HK-2 (cell line): ENCODE data around the gene SPRR5.

Source experiments
- DNase-seq: peaks from one replicate; pipeline ENCODE4 v3.0.0-alpha.2; 2018; ENCODE audit not compliant: unreplicated experiment

The SPRR5 gene, protein sequence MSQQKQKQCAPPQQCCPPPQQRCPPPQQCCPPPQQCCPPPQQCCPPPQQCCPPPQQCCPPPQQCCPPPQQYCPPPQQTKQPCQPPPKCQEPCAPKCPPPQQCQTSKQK

DNA sequence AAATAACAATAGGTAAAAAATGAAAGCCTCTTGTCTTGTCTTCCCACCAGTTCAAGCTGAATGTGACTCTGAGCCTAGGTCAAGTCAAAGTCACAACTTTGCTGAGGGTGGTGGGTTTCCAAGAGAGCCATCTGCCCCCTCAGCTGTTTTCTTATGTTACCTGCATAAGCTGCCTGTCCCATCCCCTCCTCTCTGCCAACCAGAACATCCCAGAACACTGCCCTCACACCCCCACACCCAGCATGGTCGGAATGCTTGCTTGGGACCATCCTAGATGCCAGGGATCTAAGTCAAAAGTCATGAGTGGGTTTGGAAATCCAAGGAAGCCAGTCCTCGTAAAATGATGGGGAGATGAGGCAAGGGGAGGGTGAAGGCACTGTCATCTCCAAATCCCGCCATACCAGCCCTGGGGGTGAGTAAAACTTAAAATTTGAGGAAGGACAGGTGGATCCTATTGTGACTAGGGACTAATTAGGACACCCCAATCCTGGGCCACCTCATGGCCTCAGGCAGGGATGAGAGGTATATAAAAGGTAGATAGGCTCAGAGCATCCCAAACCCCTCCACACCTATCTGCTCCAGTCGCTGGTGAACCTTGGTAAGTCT lies at the start of gene SPRR5:
Gene SPRR5 (plus strand): TSS at position 556 of the 606 bp plus-strand sequence. CDS start 1,349 bp downstream, outside the sequence.
- DNase-seq, result no peak

DNA sequence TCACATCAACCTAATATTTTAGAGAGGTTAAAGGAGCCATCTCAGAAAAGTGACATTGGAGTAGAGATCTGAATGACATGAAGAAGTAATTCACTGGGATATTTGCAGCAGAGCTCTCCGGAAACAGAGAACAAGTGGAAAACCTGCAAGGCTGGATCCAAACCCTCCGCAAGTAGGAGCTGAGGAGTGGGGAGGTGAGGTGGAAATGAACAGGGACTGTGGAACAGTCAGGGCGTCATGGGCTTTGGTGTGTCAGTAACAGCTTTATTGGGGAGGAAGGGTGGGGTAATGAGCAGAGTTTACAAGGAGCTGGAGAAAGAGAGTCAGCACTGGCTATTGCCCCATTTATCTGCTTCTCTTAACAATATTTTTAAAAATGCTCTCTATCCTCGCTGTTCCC lies 48.0 kb upstream of the SPRR5 start:
- no peak for DNase-seq

DNA sequence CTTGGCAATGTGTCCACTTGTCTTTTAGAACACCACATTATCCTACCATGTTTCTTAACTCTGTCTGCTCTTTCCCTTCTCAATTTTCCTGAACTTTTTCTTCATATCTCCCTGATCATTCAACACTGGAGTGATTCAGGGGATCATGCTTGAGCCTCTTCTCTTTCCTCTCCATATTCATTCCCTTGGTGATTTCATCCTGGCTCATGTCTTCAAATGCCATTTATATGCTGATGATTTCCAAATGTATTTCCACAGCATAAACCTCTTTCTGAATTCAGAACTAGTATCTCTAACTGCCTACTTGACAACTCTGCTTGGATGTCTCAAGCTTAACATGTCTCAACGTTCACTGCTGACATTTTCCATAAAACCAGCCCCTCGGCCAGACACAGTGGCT lies 47.1 kb upstream of the SPRR5 start:
- no peak for DNase-seq

DNA sequence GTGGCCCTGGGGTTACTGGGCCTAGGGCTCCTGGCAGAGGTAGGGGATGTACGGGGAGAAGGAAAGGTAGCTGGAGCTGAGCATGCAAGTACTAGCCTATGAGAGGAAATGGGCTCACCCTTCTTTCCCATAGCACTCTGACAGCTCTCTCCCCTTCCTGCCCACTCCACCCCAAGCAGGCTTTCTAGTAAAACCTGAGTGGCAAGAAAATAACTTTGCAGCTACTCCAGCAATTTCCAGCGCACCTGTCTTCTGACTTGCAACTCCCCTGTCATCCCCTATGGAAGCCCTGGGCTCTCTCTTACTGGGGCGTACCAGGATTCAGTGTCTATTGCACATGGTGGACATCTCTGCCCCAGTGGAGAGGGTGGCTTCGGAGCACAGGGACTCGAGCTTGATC lies 45.4 kb upstream of the SPRR5 start:
- no peak for DNase-seq

DNA sequence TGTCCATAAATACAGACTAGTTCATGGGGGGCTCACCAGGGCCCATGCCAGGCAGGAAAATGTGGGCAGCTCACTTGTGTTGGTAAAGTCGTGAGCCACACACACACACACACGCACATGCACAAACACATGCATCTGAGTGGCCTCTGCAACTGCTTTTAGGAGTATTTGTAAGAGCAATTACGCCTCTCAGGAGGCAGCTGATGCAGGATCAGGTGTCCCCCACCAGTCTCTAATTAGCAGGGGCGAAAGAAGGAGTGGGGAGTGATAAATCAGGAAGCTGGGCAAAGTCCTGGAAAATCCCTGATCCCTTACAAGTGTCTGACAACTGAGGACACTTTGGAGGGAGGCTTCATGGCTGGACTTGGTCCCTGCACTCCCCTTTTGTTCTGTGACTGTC lies 44.4 kb upstream of the SPRR5 start:
- no peak for DNase-seq

DNA sequence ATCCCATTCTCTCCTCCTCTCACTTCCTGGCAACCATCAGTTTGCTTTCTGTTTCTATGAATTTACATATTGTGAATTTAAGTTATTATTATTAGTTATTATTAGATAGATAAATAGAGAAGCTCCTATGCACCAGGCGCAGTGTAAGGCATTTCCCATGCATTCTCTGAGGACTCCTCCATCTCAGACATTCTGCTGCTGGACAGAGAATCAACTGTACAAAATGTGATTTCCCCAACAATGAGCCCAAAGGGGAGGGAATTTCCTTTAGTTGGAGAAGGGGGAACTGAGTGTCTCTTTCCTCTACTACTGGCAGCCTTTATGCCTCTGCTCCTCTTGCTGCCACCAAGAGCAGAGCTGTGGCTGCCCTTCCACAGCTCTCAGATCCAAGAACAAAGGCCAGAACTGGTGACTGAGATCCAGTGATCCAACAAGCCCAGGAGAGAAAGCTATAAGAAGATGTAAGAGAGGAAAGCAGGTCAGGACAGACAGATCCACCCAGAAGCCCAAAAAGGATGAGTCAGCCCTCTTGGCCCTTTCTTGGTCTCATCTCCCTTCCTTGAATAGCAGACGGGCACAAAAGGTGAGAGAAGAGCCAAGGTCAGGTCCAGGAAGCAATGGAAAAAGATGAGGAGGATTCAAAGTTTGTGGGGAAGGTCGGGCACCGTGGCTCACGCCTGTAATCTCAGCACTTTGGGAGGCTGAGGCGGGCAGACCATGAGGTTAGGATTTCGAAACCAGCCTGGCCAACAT lies 42.1 kb upstream of the SPRR5 start:
- DNase-seq, result no peak

DNA sequence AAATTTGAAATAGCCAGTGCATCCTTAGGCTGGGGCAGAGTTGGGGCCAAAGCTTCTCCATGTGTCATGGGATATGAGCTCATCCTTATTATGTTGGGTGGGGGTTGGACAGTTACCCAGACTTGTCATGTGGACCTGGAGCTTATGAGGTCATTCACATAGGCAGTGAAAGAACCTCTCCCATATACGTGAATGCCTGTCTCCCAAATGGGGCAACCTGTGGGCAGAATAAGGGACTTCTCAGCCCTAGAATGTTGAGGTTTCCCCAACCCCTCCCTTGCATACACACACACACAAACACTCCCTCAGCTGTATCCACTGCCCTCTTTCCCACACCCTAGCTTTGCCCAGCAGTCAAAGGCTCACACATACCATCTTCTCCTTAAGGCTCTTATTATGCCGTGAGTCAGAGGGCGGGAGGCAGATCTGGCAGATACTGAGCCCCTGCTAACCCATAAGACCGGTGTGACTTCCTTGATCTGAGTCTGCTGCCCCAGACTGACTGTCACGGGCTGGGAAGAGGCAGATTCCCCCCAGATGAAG lies 40.9 kb upstream of the SPRR5 start:
- DNase-seq, result no peak

DNA sequence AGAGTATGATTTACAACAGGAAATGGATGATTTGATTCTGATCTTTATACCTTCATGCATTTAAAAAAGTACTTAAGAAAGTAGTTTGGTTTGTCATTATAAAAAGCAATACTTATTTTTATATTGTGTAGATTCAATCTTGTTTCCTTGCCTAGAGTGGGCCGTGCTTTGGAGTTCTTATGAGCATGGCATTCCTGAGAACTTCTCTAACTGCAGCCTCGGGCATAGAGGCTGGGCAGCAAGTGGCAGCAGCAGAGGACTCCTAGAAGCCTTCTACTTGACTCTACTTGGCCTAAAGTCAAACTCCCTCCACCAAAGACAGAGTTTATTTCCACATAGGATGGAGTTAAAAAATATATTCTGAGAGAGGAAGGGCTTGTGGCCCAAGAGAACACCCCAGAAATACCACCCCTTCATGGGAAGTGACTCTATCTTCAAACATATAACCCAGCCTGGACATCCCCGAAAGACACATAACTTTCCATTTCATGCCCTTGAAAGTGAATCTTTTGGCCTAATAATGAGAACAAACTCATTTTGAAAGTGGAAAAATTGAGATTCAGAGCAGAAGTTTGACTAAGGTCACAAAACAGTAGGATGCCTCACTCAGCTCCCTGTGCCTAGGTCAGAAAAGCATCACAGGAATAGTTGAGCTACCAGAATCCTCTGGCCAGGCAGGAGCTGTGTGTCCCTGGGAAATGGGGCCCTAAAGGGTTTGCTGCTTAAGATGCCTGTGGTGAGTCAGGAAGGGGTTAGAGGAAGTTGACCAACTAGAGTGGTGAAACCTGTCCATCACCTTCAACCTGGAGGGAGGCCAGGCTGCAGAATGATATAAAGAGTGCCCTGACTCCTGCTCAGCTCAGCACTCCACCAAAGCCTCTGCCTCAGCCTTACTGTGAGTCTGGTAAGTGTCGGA lies 39.1 kb upstream of the SPRR5 start, which contains the start of gene IVL:
Gene IVL (plus strand): TSS at position 861 of the 916 bp plus-strand sequence. CDS start 1,252 bp downstream, outside the sequence.
- no peak for DNase-seq

DNA sequence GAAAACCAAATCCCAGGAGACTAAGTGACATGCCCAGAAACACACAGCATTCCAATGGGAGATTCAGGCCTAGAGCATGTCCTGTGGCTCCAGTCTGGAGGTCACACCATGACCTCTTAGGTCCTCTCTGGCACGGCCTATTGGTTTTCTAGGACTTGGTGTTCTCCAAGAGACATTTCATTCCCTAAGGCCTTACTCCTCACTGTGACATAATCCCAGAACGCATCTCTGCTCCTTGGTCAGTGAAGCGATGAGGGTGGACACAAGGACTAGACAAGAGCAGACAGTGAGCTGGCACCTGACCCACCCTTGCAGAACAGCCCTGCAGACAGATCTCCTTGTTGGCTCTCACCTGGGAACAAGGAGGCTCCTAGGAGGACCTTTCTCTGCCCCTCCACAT lies 37.8 kb upstream of the SPRR5 start:
- no peak for DNase-seq

DNA sequence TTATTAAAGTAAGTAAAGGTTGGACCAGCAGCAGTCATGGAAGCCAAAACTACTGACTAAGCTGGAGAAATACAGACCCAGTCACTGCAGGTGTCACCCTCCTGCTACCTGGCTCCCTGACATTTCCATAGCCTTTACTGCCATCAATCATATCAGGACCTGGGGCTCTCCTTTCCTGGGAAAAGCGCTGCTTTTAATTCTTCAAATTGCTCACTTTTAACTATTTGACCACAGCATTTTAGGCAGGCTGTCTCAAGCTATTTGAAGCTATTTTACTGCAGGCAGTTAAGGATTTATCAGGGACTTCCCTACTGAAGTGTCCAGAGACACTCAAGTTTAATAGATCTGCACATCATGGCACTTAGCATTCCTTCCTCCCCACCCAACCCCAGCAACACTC lies 34.5 kb upstream of the SPRR5 start:
- DNase-seq, result no peak

DNA sequence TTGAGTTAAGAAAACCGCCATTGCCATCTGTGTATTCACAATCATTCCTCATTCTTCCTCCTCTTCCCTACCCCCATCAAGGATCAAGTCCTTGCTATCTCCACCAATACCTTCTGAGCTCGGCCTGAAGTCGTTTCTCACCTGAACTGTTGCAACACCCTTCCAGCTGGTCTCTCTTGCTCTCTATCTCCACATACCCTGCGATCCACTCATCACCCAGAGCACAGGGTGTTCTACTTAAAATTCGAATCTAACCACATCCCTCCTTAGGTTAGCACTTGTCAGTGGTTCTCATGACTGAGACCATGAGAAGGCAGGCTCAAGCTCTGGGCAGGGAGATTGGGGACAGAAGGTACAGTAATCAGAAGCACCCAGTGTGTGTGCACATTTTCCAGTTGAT lies 34.1 kb upstream of the SPRR5 start:
- no peak for DNase-seq

DNA sequence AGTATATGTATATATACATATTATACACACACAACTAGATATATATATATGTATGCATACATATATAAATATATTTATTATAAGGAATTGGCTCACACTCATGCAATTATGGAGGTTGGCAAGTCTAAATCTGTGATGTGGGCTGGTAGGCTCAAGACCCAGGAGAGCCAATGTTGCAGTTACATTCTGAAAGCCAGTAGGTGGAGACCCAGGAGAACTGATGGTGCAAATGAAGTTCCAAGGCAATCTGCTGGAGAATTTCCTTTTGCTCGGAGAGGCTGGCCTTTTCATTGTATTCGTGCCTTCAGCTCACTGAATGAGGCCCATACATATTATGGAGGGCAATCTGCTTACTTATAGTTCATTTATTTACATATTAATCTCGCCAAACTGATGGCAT lies 29.2 kb upstream of the SPRR5 start:
- DNase-seq, result no peak

DNA sequence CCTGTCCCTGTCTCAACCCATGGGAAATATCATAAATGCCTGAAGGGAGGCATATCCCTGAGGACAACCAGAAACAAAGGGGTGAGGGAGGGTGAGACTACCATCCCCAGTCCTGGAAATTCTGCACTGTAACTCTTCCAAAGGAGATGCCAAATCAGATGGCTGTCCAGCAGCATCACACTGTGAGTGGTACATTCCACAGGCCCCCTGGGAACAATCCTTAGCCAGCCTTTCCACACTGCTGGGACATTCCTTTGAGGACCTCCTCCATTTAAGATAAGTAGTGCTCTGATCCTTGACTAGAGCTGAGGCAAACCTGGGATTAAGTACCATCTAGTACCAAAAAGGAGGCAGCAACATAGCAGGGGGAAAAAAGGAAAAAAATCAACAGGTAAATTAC lies 27.9 kb upstream of the SPRR5 start:
- DNase-seq, result no peak

DNA sequence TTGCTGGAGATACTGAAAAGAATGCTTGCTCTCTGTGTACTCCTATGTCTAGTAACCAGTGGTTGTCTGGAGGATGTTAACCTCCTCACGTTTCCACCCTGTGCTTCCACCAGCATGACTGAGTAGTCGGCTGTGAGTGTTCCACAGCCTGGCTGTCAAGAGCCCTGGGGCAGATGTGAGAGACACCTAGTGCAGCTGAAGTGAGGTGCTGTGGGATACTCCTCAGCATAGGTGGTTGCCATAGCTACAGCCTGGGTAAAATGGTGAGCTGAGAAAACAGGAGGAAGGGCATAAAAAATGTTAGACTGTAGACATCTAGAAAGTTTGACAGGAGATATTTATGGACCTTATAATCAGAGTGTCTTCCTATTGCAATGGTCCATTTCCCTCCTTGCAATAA lies 22.8 kb upstream of the SPRR5 start:
- DNase-seq, result no peak

DNA sequence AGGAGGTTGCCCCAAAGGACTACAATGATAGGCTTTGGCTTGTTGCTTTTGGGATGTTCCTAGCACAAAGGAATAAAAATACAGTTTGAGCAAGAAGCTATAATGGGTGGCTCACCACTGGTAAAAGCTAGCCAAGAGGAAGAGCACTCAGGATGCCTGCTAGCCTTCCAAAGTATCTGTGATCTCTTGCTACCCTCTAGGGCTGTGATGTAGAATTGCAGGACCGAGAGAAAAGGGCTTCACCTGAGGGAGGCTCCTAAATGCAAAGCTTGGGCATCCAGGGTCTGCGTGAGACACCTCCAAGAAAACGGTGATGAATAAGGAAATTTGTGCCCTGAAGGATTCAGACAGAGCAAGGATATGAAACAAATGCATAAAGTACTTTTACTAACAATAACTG lies 20.9 kb upstream of the SPRR5 start:
- DNase-seq, result no peak

DNA sequence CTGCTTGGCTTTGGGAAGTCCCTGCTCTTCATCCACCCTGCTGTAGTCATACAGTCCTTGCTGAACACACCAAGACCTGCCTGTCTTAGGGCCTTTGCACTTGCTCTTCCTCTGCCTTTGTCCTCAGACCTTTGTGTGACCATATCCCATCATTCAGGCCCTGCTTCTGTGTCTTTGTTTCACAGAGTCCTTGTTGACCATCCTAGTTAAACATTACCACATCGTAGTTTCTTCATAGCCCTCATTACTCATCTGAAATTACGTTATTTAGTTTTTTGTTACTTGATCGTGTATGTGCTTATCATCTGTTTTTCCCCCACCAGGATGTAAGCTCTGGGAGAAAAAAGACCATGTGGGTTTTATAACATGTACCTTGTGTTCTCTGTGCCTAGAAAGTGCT lies 18.3 kb upstream of the SPRR5 start:
- DNase-seq, result no peak

DNA sequence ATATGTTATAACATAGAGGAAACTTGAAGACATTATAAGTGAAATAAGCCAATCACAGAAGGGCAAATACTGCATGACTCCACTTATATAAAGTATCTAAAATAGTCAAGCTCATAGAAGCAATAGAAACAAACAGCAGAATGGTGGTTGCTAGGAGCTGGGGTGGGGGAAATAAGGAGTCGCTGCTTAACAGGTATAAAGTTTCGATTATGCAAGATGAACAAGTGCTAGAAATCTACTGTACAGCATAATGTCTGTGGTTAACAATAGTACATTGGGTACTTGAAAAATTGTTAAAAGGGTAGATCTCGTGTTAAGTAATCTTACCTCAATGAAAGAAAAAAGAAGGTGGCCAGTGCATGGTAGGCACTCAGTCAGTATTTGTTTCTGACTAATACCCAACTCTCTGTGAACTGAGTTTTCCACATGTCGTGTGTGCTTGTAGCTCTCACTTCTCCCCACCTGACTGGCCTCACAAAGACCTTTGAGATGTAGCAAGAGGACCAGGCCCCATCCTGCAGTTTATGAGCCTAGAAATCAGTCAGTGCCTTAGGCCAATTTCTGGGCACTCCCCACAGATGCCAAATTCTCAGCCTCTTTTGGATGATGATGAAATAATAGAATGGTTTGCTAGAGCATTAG lies 14.7 kb upstream of the SPRR5 start:
- DNase-seq, result no peak

DNA sequence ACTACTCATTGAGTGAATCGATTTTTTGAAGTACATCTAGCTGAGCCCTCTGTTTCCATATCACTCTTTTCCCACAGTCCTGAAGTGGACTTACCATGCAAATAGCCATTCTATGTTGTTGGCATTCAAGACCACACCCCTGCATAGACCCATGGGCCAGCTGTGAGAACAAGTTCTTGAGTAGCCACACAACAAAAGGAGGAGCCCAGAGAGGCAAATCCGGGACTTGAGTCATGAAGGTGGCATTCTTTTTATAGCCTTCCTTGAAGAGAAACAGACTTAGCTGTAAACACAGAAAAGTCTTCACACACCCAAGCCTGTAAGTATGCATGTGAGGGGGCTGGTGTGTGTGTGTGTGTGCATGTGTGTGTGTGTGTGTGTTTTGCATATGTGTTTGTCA lies 13.8 kb upstream of the SPRR5 start:
- no peak for DNase-seq

DNA sequence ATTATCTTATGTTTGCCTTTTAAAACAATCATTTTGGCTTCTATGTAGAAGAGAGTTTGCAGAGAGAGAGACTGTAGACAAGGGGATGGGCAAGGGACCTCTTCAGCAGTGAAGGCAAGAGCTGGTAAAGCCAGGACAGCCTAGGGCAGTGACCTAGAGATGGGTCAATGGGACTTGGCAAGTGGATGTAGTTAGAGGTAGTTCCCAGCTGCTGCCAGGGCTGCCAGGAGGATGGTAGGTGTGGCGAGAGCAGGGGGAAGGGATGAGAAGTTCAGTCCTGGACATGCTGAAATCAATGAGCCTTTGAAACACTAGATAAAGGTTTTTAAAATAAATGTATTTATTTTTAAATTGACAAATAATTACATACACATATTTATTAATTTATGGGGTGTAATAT lies 6.4 kb upstream of the SPRR5 start:
- DNase-seq, result no peak

DNA sequence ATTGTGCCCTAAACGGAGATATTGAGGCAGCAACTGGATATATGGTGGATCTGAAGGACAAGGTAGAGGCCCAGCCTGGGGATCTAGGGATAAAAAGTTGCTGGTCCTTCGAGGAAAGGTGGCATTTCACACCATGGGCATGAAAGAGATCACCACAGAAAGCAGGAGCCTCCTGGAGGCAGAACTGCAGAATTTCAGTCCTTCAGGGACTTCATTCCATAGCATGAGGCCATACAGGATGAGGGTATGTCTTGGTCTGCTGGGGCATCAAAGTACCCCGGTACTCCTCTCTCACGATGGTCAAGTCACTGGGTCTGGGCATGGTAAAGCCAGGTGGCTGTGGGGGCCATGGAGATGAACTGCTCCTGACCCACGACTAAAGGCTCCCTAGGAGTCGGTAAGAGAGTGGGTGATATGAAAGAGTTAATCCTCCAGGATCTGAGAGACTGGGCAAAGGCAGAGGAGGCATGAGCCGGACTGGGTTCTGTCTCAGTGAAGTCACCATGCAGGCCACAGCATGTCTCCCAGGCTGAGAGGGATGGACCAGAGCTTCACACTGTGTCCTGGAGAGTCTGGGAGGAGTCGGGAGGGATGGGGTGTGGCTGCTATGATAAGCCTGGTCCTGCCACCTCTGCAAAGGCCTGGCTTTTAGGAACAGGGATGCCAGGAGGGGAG lies 5.8 kb upstream of the SPRR5 start:
- no peak for DNase-seq

DNA sequence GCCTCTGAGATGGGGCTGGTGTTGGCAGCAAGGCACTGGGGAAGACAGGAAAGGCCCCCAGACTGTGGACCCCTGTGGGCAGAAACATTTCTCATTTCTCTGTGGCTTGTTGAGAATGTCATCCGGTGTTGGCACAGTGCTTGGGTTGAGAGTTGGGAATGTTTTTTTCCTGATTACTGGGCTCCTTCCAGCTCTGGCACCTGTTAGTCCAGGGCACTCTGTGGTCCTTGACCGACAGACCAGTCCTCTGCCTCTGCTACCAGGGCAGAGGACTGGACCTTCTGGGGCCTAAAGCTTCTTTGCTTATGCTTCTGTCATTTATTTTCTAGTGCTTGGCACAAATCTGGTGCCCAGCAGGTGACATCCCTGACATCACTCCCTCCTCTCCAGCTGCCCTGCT lies 4.8 kb upstream of the SPRR5 start:
- DNase-seq, result no peak
